ENCODE results near the gene ANO9. TPM values are rescaled to one million over a fixed set of nuclear protein-coding genes. Genes with fewer than 3 reads are reported as not detected.

The ANO9 gene
- total RNA-seq, 1 donor: 7.0 TPM

- DNase-seq (ENCODE audit: low read depth in 2 of 3, low spot score in 2 of 3): no peak
Observed at GRCh38 chr11:373716-374551, 67.9 kb downstream of the ANO9 start.

GRCh38 chr11:372809-373715 is 68.7 kb downstream of the ANO9 start:
- DNase-seq (ENCODE audit: low read depth in 2 of 3, low spot score in 2 of 3): no peak

- no peak for DNase-seq (ENCODE audit: low read depth in 2 of 3, low spot score in 2 of 3)
Observed at GRCh38 chr11:371716-372590, 69.9 kb downstream of the ANO9 start.

- no peak for DNase-seq (ENCODE audit: low read depth in 2 of 3, low spot score in 2 of 3)
Observed at GRCh38 chr11:371051-371450, 70.8 kb downstream of the ANO9 start.

GRCh38 chr11:370070-370941 is 71.5 kb downstream of the ANO9 start:
- DNase-seq (ENCODE audit: low read depth in 2 of 3, low spot score in 2 of 3): no peak

- no peak for DNase-seq (ENCODE audit: low read depth in 2 of 3, low spot score in 2 of 3)
Observed at GRCh38 chr11:369336-370018, 72.3 kb downstream of the ANO9 start, which contains the start of gene B4GALNT4. Gene B4GALNT4, plus strand, starts transcription at chr11:369499. Its CDS starts 305 bp downstream, at chr11:369804.

- no peak for DNase-seq (ENCODE audit: low read depth in 2 of 3, low spot score in 2 of 3)
Observed at GRCh38 chr11:368414-369335, 73.1 kb downstream of the ANO9 start.

GRCh38 chr11:367956-368413 is 73.8 kb downstream of the ANO9 start:
- DNase-seq (ENCODE audit: low read depth in 2 of 3, low spot score in 2 of 3): no peak

Small RNA genes within 50 kb of the gene (small RNA-seq; reads per million reads assigned to genes)
- not detected for gene RN7SL838P

Other genes starting within 250 kb of the ANO9 start
- not detected for gene SCGB1C1, start 248.9 kb downstream of the ANO9 start, total RNA-seq
- gene BET1L, start 234.6 kb downstream of the ANO9 start, total RNA-seq: 27.2 TPM
- gene RIC8A, start 234.3 kb downstream of the ANO9 start, total RNA-seq: 97.5 TPM
- gene SIRT3, start 205.7 kb downstream of the ANO9 start, total RNA-seq: 17.8 TPM
- 73.2 TPM for gene PSMD13, start 205.0 kb downstream of the ANO9 start, total RNA-seq
- 0.54 TPM for gene NLRP6, start 163.6 kb downstream of the ANO9 start, total RNA-seq
- 35.3 TPM for gene PGGHG, start 152.9 kb downstream of the ANO9 start, total RNA-seq
- gene IFITM5, start 142.5 kb downstream of the ANO9 start, total RNA-seq: not detected
- 200 TPM for gene IFITM2, start 134.2 kb downstream of the ANO9 start, total RNA-seq
- gene IFITM1, start 128.0 kb downstream of the ANO9 start, total RNA-seq: 78.1 TPM
- gene IFITM3, start 121.2 kb downstream of the ANO9 start, total RNA-seq: 50.6 TPM
- gene B4GALNT4, start 72.5 kb downstream of the ANO9 start, total RNA-seq: 3.5 TPM
- gene PKP3, start 47.8 kb downstream of the ANO9 start, total RNA-seq: 0.27 TPM
- 75.7 TPM for gene SIGIRR, start 27.0 kb downstream of the ANO9 start, total RNA-seq
- 42.3 TPM for gene PTDSS2, start 8.3 kb upstream of the ANO9 start, total RNA-seq
- 165 TPM for gene RNH1, start 65.2 kb upstream of the ANO9 start, total RNA-seq
- 22.1 TPM for gene HRAS, start 93.6 kb upstream of the ANO9 start, total RNA-seq
- 3.5 TPM for gene LRRC56, start 95.5 kb upstream of the ANO9 start, total RNA-seq
- gene LMNTD2, start 118.7 kb upstream of the ANO9 start, total RNA-seq: 1.6 TPM
- 30.2 TPM for gene RASSF7, start 119.0 kb upstream of the ANO9 start, total RNA-seq
- gene PHRF1, start 134.5 kb upstream of the ANO9 start, total RNA-seq: 36.6 TPM
- 62.5 TPM for gene IRF7, start 173.9 kb upstream of the ANO9 start, total RNA-seq
- not detected for gene CDHR5, start 182.9 kb upstream of the ANO9 start, total RNA-seq
- gene SCT, start 185.2 kb upstream of the ANO9 start, total RNA-seq: not detected
- gene DRD4, start 195.3 kb upstream of the ANO9 start, total RNA-seq: 0.27 TPM

Measured in hematopoietic multipotent progenitor cell (in vitro differentiated cells).